SJCRH30 (cell line): ENCODE data around the gene CAMSAP3. TPM values are rescaled to one million over a fixed set of nuclear protein-coding genes. Genes with fewer than 3 reads are reported as not detected.
"Not testable (repeated sequence)": the region's sequence is repeated elsewhere in the genome, so short reads cannot be mapped to it uniquely, and the experiment has no call there.

Source experiments
- DNase-seq, 2 experiments: peaks; one replicate each; pipeline ENCODE4 v3.0.0-alpha.2; 2015 to 2020
- H3K27ac ChIP-seq: fragments of 250-450 bp; sonication (Bioruptor Pico); 2 replicates; pipeline ENCODE4 v1.5.1; 2020; ENCODE audit warnings: mild to moderate bottlenecking, moderate library complexity
- H3K27me3 ChIP-seq: fragments of 250-450 bp; sonication (Bioruptor Pico); 2 replicates; pipeline ENCODE4 v1.5.1; 2020; ENCODE audit warnings: mild to moderate bottlenecking, moderate library complexity
- H3K36me3 ChIP-seq: fragments of 250-450 bp; sonication (Bioruptor Pico); 2 replicates; pipeline ENCODE4 v1.5.1; 2020; ENCODE audit warnings: mild to moderate bottlenecking, moderate library complexity
- H3K4me1 ChIP-seq: fragments of 250-450 bp; sonication (Bioruptor Pico); 2 replicates; pipeline ENCODE4 v1.5.1; 2020; ENCODE audit warnings: mild to moderate bottlenecking, moderate library complexity
- H3K4me3 ChIP-seq: fragments of 250-450 bp; sonication (Bioruptor Pico); 2 replicates; pipeline ENCODE4 v1.5.1; 2020; ENCODE audit warnings: mild to moderate bottlenecking, moderate library complexity
- H3K9me3 ChIP-seq: fragments of 250-450 bp; sonication (Bioruptor Pico); replicated peaks from 2 replicates; pipeline ENCODE4 v1.5.1; 2020; ENCODE audit warnings: mild to moderate bottlenecking, moderate library complexity
- total RNA-seq: library from RNA; depleted of rRNA; stranded (reverse); fragments of >200 nt; shearing (Covaris generic); gene quantifications from 2 replicates; pipeline ENCODE4 v1.2.3, GENCODE V29; 2014

The CAMSAP3 gene
- total RNA-seq, 1 experiment from 2014 or later, result 0.04 TPM

- Histone ChIP-seq H3K36me3 (no peaks in the 10 kb centered on the region), H3K4me3 (no peak overlapping the region), H3K27me3 (no peaks in the 10 kb centered on the region), H3K27ac (no peak overlapping the region), H3K9me3 (no peaks in the 10 kb centered on the region), H3K4me1 (no peaks in the 10 kb centered on the region)
- no peak for DNase-seq
These were observed 44.2 kb downstream of the CAMSAP3 start for GRCh38 chr19:7639863-7640348.

GRCh38 chr19:7640803-7641202 is 45.1 kb downstream of the CAMSAP3 start:
- H3K27me3 ChIP-seq, result no peaks in the 10 kb centered on the region
- H3K36me3 ChIP-seq, result no peaks in the 10 kb centered on the region
- no peak overlapping the region for H3K27ac ChIP-seq
- H3K4me1 ChIP-seq, result no peaks in the 10 kb centered on the region
- H3K4me3 ChIP-seq, result no peak overlapping the region
- no peaks in the 10 kb centered on the region for H3K9me3 ChIP-seq
- DNase-seq, result no peak

- Histone ChIP-seq H3K9me3 (no peaks in the 10 kb centered on the region), H3K36me3 (no peaks in the 10 kb centered on the region), H3K27me3 (0 out of 2 replicates have a peak, but pooled peaks cover under 1% of the 10 kb centered on the region), H3K4me3 (no peak overlapping the region), H3K4me1 (no peaks in the 10 kb centered on the region), H3K27ac (no peak overlapping the region)
- no peak for DNase-seq
These were observed 45.9 kb downstream of the CAMSAP3 start for GRCh38 chr19:7641290-7642276.

GRCh38 chr19:7642295-7643030 is 46.8 kb downstream of the CAMSAP3 start:
- 0 out of 2 replicates have a peak, but pooled peaks cover 3% of the 10 kb centered on the region for H3K27me3 ChIP-seq
- no peak overlapping the region for H3K27ac ChIP-seq
- no peaks in the 10 kb centered on the region for H3K4me1 ChIP-seq
- H3K9me3 ChIP-seq, result no peaks in the 10 kb centered on the region
- no peaks in the 10 kb centered on the region for H3K36me3 ChIP-seq
- no peak for DNase-seq
- no peak overlapping the region for H3K4me3 ChIP-seq

- no peak overlapping the region for H3K4me3 ChIP-seq
- H3K27me3 ChIP-seq, result 0 out of 2 replicates have a peak, but pooled peaks cover 3% of the 10 kb centered on the region
- no peaks in the 10 kb centered on the region for H3K4me1 ChIP-seq
- H3K9me3 ChIP-seq, result no peaks in the 10 kb centered on the region
- no peaks in the 10 kb centered on the region for H3K36me3 ChIP-seq
- no peak for DNase-seq
- H3K27ac ChIP-seq, result no peak overlapping the region
These were observed 47.4 kb downstream of the CAMSAP3 start for GRCh38 chr19:7643031-7643415.

GRCh38 chr19:7643629-7644549 is 48.2 kb downstream of the CAMSAP3 start:
- H3K27me3 ChIP-seq, H3K27ac ChIP-seq, H3K4me1 ChIP-seq, DNase-seq, H3K9me3 ChIP-seq, H3K4me3 ChIP-seq, H3K36me3 ChIP-seq: not testable (repeated sequence)

GRCh38 chr19:7644550-7644877 is 48.9 kb downstream of the CAMSAP3 start:
- DNase-seq, result no peak
- Histone ChIP-seq H3K4me1 (no peaks in the 10 kb centered on the region), H3K4me3 (no peak overlapping the region), H3K27ac (no peak overlapping the region), H3K27me3 (0 out of 2 replicates have a peak, but pooled peaks cover 3% of the 10 kb centered on the region), H3K36me3 (no peaks in the 10 kb centered on the region), H3K9me3 (no peaks in the 10 kb centered on the region)

GRCh38 chr19:7645163-7645562 is 49.5 kb downstream of the CAMSAP3 start:
- Histone ChIP-seq H3K27ac (no peak overlapping the region), H3K9me3 (no peaks in the 10 kb centered on the region), H3K4me1 (no peaks in the 10 kb centered on the region), H3K4me3 (no peak overlapping the region), H3K27me3 (0 out of 2 replicates have a peak, but pooled peaks cover 3% of the 10 kb centered on the region), H3K36me3 (no peaks in the 10 kb centered on the region)
- no peak for DNase-seq

GRCh38 chr19:7645656-7646425 is 50.2 kb downstream of the CAMSAP3 start:
- 0 out of 2 replicates have a peak, but pooled peaks cover 3% of the 10 kb centered on the region for H3K27me3 ChIP-seq
- no peak for DNase-seq
- H3K36me3 ChIP-seq, result no peaks in the 10 kb centered on the region
- H3K9me3 ChIP-seq, result no peaks in the 10 kb centered on the region
- no peak overlapping the region for H3K27ac ChIP-seq
- H3K4me3 ChIP-seq, result no peak overlapping the region
- no peaks in the 10 kb centered on the region for H3K4me1 ChIP-seq

GRCh38 chr19:7646426-7646700 is 50.7 kb downstream of the CAMSAP3 start:
- Histone ChIP-seq H3K9me3 (no peaks in the 10 kb centered on the region), H3K27me3 (0 out of 2 replicates have a peak, but pooled peaks cover 3% of the 10 kb centered on the region), H3K4me1 (no peaks in the 10 kb centered on the region), H3K27ac (no peak overlapping the region), H3K4me3 (no peak overlapping the region), H3K36me3 (no peaks in the 10 kb centered on the region)
- no peak for DNase-seq

- Histone ChIP-seq H3K36me3 (no peaks in the 10 kb centered on the region), H3K9me3 (no peaks in the 10 kb centered on the region), H3K4me1 (peaks cover under 1% of the 10 kb centered on the region; the same call in 1 of the 2 replicates), H3K27me3 (0 out of 2 replicates have a peak, but pooled peaks cover 3% of the 10 kb centered on the region), H3K4me3 (no peak overlapping the region), H3K27ac (no peak overlapping the region)
- DNase-seq, result no peak
These were observed 51.5 kb downstream of the CAMSAP3 start for GRCh38 chr19:7647156-7647555.

GRCh38 chr19:7648265-7649014 is 52.8 kb downstream of the CAMSAP3 start:
- Histone ChIP-seq H3K9me3 (no peaks in the 10 kb centered on the region), H3K4me1 (peaks cover 4% of the 10 kb centered on the region; the same call in 1 of the 2 replicates), H3K4me3 (no peak overlapping the region), H3K36me3 (no peaks in the 10 kb centered on the region), H3K27me3 (0 out of 2 replicates have a peak, but pooled peaks cover 3% of the 10 kb centered on the region), H3K27ac (no peak overlapping the region)
- DNase-seq, result no peak

- DNase-seq, result no peak
- H3K27ac ChIP-seq, result no peak overlapping the region
- H3K27me3 ChIP-seq, result 0 out of 2 replicates have a peak, but pooled peaks cover 3% of the 10 kb centered on the region
- H3K36me3 ChIP-seq, result no peaks in the 10 kb centered on the region
- no peaks in the 10 kb centered on the region for H3K9me3 ChIP-seq
- no peak overlapping the region for H3K4me3 ChIP-seq
- H3K4me1 ChIP-seq, result peaks cover 4% of the 10 kb centered on the region; the same call in 1 of the 2 replicates
These were observed 54.5 kb downstream of the CAMSAP3 start for GRCh38 chr19:7650148-7650547.
